Measurements from ENCODE around the gene FMNL2.

- TF ChIP-seq CTCF (conservative IDR thresholded peaks at IDR 0.05; ENCODE audit: low read depth, low read length) (no peak), EZH2 (IDR thresholded peaks at IDR 0.05; ENCODE audit: borderline replicate concordance, low read depth, low read length, poor library complexity, severe bottlenecking) (no peak)
Measured at GRCh38 chr2:152406836-152407161, 71.8 kb downstream of the FMNL2 start.

Data from A673 (cell line).